Activated CD4-positive, alpha-beta T cell treated with anti-CD3 and anti-CD28 coated beads, Interleukin-2, amount 50 U/mL, for 16 hours (primary cell): Measurements from ENCODE around the gene KCNQ1OT1.

Source experiments
- DNase-seq: peaks from one replicate; pipeline ENCODE4 v3.0.0-alpha.2; 2020

Gene KCNQ1OT1

GRCh38 chr11:2701230-2701629, 1.4 kb upstream of the KCNQ1OT1 start:
- no peak for DNase-seq

GRCh38 chr11:2700415-2701211, 819 bp upstream of the KCNQ1OT1 start:
- peak; percentile 50 for DNase-seq

- no peak for DNase-seq
Observed at GRCh38 chr11:2699185-2699530, 636 bp downstream of the KCNQ1OT1 start.

GRCh38 chr11:2698386-2699184, 1.2 kb downstream of the KCNQ1OT1 start:
- no peak for DNase-seq

- DNase-seq, result no peak
Observed at GRCh38 chr11:2697866-2698265, 1.9 kb downstream of the KCNQ1OT1 start.

GRCh38 chr11:2696455-2696854, 3.3 kb downstream of the KCNQ1OT1 start:
- no peak for DNase-seq

- no peak for DNase-seq
Observed at GRCh38 chr11:2694995-2695939, 4.5 kb downstream of the KCNQ1OT1 start.

- DNase-seq, result no peak
Observed at GRCh38 chr11:2694495-2694894, 5.3 kb downstream of the KCNQ1OT1 start.

- DNase-seq, result no peak
Observed at GRCh38 chr11:2693271-2694261, 6.2 kb downstream of the KCNQ1OT1 start.

GRCh38 chr11:2691991-2692875, 7.6 kb downstream of the KCNQ1OT1 start:
- DNase-seq, result no peak

- DNase-seq, result no peak
Observed at GRCh38 chr11:2691355-2691761, 8.4 kb downstream of the KCNQ1OT1 start.

- no peak for DNase-seq
Observed at GRCh38 chr11:2690596-2691354, 9.0 kb downstream of the KCNQ1OT1 start.

GRCh38 chr11:2689651-2690575, 9.9 kb downstream of the KCNQ1OT1 start:
- DNase-seq, result no peak

GRCh38 chr11:2688381-2689231, 11.2 kb downstream of the KCNQ1OT1 start:
- no peak for DNase-seq

GRCh38 chr11:2687782-2688191, 12.0 kb downstream of the KCNQ1OT1 start:
- DNase-seq, result no peak

- DNase-seq, result no peak
Observed at GRCh38 chr11:2687223-2687530, 12.6 kb downstream of the KCNQ1OT1 start.

GRCh38 chr11:2686360-2687222, 13.2 kb downstream of the KCNQ1OT1 start:
- no peak for DNase-seq
